ENCODE data around the gene OVOL2.
A peak's percentile ranks its signal among the peaks of the same experiment; 100 is the strongest.
"Not testable (repeated sequence)": the region's sequence is repeated elsewhere in the genome, so short reads cannot be mapped to it uniquely, and the experiment has no call there.

Gene OVOL2

DNA sequence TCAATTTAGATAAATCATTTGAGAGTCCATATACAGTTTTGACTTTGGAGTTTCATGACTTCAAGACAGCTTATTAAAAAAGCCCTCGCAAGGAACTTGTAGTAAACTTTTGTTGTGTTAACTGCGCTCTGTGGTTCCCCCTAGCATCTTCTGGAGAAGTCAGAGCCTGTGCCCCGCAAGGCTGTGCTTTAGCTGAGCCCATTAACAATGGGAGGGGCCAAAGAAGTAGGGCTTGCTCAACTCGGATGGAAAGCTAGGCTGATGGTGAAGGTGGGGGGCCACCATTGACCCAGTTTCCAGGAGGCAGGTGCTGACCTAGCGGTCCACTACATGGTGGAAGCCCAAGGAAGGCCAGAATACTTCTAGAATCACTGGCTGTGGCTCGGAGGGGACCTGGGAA is 29.3 kb upstream of the OVOL2 start:
- Histone ChIP-seq H3K9me3 (ENCODE audit: control insufficient read depth, low read length) (no peaks in the 10 kb centered on the region), H3K4me1 (ENCODE audit: control insufficient read depth, insufficient read depth, low read length) (no peaks in the 10 kb centered on the region), H3K27me3 (ENCODE audit: control insufficient read depth, insufficient read depth, low read length) (no peaks in the 10 kb centered on the region), H3K9ac (ENCODE audit: low read length) (no peak overlapping the region), H3K4me3 (ENCODE audit: low read length) (no peak overlapping the region), H3K36me3 (ENCODE audit: control insufficient read depth, insufficient read depth, low read length) (no peaks in the 10 kb centered on the region)

DNA sequence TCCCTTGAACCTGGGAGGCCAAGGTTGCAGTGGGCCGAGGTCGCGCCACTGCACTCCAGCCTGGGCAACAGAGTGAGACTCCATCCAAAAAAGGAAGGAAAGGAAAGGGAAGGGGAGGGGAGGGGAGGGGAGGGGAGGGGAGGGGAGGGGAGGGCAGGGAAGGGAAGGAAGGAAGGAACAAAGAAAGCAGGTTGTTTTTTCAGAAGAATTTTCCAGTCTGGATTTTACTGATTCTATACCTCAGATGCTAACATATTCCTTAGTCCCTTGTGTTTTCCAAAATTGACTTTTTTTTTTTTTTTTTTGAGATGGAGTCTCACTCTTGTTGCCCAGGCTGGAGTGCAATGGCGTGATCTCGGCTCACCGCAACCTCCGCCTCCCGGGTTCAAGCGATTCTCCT is 23.1 kb upstream of the OVOL2 start:
- H3K9me3 ChIP-seq (ENCODE audit: control insufficient read depth, low read length); H3K4me3 ChIP-seq (ENCODE audit: low read length); H3K27me3 ChIP-seq (ENCODE audit: control insufficient read depth, insufficient read depth, low read length); H3K36me3 ChIP-seq (ENCODE audit: control insufficient read depth, insufficient read depth, low read length); H3K9ac ChIP-seq (ENCODE audit: low read length): not testable (repeated sequence)
- H3K4me1 ChIP-seq (ENCODE audit: control insufficient read depth, insufficient read depth, low read length), result peaks cover 12% of the 10 kb centered on the region

DNA sequence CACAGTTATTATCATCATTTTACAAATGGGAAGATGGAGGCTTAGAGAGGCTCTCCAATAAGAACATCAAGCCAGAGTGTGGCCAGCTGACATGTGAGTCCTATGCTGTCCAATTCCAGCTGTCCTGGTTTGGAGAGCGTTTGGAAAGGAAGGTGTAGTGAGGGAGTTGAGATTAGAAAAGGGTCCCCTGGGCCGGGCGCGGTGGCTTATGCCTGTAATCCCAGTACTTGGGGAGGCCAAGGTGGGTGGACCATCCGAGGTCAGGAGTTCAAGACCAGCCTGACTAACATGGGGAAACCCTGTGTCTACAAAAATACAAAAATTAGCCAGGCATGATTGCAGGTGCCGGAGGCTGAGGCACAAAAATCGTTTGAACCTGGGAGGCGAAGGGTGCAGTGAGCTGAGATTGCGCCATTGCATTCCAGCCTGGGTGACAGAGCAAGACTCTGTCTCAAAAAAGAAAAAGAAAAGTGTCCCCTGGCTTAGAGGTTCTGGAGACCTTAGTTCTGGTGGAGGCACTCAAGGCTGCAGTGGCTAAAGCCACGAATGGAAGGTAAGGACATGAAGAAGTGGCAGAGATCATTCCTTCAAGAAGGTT is 22.1 kb upstream of the OVOL2 start:
- no peaks in the 10 kb centered on the region for H3K36me3 ChIP-seq (ENCODE audit: control insufficient read depth, insufficient read depth, low read length)
- no peaks in the 10 kb centered on the region for H3K27me3 ChIP-seq (ENCODE audit: control insufficient read depth, insufficient read depth, low read length)
- no peaks in the 10 kb centered on the region for H3K9me3 ChIP-seq (ENCODE audit: control insufficient read depth, low read length)
- H3K9ac ChIP-seq (ENCODE audit: low read length), result no peak overlapping the region
- peaks cover 12% of the 10 kb centered on the region for H3K4me1 ChIP-seq (ENCODE audit: control insufficient read depth, insufficient read depth, low read length)
- H3K4me3 ChIP-seq (ENCODE audit: low read length), result no peak overlapping the region

DNA sequence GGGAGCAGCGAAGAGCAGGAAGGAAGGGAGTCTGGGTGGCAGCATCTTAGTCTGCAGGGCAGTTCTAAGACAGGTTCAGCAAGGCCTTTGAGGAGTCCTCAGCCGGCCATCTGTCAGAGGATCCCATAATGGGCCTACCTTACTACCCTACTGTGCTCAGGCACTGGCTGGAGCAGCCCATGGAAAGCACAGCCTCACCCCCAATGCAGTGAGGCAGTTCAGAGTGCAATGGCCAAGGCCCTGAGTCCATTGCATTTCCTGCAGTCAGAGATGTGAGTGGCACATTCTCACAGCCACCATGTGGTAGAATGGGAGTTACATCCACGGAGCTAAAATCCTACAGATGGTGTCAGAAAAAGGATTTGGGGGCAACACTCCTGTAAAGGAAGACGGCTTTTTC is 19.4 kb upstream of the OVOL2 start:
- H3K4me3 ChIP-seq (ENCODE audit: low read length), result no peak overlapping the region
- H3K9ac ChIP-seq (ENCODE audit: low read length), result no peak overlapping the region
- no peaks in the 10 kb centered on the region for H3K36me3 ChIP-seq (ENCODE audit: control insufficient read depth, insufficient read depth, low read length)
- H3K9me3 ChIP-seq (ENCODE audit: control insufficient read depth, low read length), result no peaks in the 10 kb centered on the region
- peaks cover 17% of the 10 kb centered on the region for H3K4me1 ChIP-seq (ENCODE audit: control insufficient read depth, insufficient read depth, low read length)
- no peaks in the 10 kb centered on the region for H3K27me3 ChIP-seq (ENCODE audit: control insufficient read depth, insufficient read depth, low read length)

DNA sequence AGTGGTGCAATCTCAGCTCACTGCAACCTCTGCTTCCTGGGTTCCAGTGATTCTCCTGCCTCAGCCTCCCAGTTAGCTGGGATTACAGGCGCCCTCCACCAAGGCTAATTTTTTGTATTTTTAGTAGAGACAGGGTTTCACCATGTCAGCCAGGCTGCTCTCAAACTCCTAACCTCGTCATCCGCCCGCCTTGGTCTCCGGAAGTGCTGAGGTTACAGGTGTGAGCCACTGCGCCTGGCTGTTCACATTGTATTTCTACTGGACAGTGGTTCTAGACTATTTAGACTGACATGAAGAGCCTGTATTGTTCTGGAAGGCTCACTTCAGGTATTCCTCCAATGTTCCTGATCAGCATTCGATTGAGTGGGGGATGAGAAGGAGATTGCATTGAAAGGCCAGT is 14.8 kb upstream of the OVOL2 start:
- Histone ChIP-seq H3K36me3 (ENCODE audit: control insufficient read depth, insufficient read depth, low read length) (no peaks in the 10 kb centered on the region), H3K27me3 (ENCODE audit: control insufficient read depth, insufficient read depth, low read length) (no peaks in the 10 kb centered on the region), H3K9me3 (ENCODE audit: control insufficient read depth, low read length) (no peaks in the 10 kb centered on the region), H3K4me3 (ENCODE audit: low read length) (no peak overlapping the region), H3K4me1 (ENCODE audit: control insufficient read depth, insufficient read depth, low read length) (peaks cover 17% of the 10 kb centered on the region), H3K9ac (ENCODE audit: low read length) (no peak overlapping the region)

DNA sequence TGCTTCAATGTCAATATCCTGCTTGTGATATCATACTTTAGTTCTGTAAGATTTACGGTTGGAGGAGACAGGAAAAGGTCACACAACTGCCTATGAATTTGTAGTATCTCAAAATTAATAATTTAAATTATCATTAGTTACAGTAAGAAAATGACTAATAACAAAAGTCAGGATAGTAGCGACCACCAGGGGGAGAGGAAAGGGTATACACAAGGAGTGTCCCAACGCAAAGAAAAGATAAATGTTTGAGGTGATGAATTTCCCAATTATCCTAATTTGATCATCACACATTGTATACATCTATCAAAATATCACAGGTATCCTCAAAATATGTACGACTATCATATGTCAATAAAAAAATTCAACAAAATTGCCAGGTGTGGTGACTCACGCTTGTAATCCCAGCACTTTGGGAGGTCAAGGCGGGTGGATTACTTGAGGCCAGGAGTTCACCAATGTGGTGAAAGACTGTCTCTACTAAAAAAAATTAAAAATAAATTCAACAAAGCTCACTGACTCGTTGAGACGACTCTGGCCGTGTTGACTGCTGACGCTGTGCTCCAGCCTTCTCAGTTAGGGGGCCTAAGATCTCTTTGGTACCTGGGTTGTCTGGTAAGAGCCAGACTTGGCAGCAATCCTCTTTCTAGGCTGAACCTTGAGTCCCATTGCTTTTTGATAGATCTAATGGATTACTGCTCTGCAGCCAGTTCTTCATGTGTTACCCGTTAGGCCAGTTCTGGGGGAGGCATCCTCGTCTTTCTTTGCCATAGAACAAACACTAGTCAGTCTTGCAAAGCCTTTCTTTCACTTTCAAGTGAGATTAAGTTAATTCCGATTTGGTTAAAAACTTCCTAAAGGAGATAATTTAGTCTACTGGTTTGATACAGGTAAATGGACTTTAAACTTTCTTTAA is 9.0 kb upstream of the OVOL2 start:
- H3K4me3 ChIP-seq (ENCODE audit: low read length), result no peak overlapping the region
- H3K9ac ChIP-seq (ENCODE audit: low read length), result no peak overlapping the region
- H3K36me3 ChIP-seq (ENCODE audit: control insufficient read depth, insufficient read depth, low read length), result no peaks in the 10 kb centered on the region
- H3K27me3 ChIP-seq (ENCODE audit: control insufficient read depth, insufficient read depth, low read length), result peaks cover 3% of the 10 kb centered on the region
- peaks cover 8% of the 10 kb centered on the region for H3K4me1 ChIP-seq (ENCODE audit: control insufficient read depth, insufficient read depth, low read length)
- H3K9me3 ChIP-seq (ENCODE audit: control insufficient read depth, low read length), result no peaks in the 10 kb centered on the region

DNA sequence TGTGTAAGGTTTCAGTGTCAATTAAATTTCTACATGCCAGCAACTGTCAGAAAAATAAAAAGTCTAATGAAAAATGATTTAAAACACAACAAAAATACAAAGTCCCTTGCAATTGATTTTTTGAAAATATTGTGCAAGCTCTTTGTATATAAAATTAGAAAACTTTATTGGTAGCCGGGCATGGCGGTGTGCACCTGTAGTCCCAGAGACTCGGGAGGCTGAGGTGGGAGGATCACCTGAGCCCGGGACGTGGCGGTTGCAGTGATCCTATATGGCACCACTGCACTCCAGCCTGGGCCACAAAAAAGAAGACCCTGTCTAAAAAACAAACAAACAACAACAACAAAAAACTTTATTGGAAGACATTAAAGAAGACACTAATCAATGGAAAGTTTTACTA is 6.0 kb upstream of the OVOL2 start:
- Histone ChIP-seq H3K36me3 (ENCODE audit: control insufficient read depth, insufficient read depth, low read length) (no peaks in the 10 kb centered on the region), H3K4me1 (ENCODE audit: control insufficient read depth, insufficient read depth, low read length) (peaks cover 12% of the 10 kb centered on the region), H3K9ac (ENCODE audit: low read length) (no peak overlapping the region), H3K27me3 (ENCODE audit: control insufficient read depth, insufficient read depth, low read length) (peaks cover 3% of the 10 kb centered on the region), H3K9me3 (ENCODE audit: control insufficient read depth, low read length) (no peaks in the 10 kb centered on the region), H3K4me3 (ENCODE audit: low read length) (no peak overlapping the region)

DNA sequence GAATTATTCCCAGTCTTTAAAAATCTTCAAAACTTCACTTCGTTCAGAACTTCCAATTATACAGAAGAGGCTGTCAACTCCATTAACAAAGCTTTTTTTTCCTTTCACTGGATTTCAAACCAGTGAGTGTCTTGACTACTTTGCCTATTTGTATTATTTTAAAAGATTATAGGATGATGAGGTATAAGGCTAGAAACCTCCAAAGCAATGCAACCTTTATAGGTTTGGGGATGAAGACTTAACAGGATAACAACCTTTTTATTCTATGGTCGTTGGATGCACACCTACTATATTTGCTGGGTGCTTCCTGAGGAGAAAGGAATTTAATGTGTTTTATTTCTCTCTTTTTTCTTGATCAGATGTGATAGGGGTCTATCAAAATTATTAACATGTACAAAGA is 1.9 kb upstream of the OVOL2 start:
- Histone ChIP-seq H3K4me1 (ENCODE audit: control insufficient read depth, insufficient read depth, low read length) (peaks cover 20% of the 10 kb centered on the region), H3K9me3 (ENCODE audit: control insufficient read depth, low read length) (no peaks in the 10 kb centered on the region), H3K4me3 (ENCODE audit: low read length) (no peak overlapping the region), H3K36me3 (ENCODE audit: control insufficient read depth, insufficient read depth, low read length) (no peaks in the 10 kb centered on the region), H3K27me3 (ENCODE audit: control insufficient read depth, insufficient read depth, low read length) (peaks cover 28% of the 10 kb centered on the region), H3K9ac (ENCODE audit: low read length) (no peak overlapping the region)

DNA sequence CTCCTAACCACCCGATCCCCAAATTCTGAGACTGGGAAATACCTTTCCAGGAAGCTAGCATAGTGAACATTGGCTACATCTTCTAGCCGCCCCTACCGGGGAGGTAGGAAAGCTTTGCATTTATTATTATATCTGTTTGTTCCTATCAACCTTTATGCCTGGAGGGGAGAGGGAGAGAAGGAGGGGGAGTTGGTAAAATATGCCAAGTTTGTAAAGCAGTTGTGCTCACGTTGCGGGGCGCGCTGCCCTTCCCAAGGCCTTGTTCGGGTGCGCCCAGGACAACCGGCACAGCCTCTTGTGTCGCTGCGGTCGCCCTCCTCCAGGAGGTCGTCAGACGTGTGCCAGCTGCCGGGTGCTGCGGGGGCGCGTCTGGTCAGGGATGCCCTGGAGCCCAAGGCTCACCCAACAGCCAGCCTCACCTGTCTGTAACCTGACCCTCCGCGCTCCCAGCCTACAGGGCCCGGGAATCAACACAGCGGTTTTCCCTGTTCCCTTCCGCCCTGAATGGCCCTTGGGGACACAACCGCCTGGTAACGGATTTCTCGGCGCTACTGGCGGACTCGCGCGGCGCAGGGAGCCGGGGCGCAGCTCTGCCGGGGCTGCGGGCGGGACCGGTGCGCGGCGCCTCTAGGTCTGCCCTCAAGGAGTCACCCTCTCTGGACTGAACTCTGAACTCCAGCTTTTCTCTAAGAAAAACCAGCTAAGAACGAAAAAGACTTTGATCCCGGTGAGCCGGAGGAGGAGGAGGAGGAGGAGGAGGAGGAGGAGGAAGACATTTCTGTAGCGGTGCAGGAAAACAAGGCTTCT is 1.1 kb upstream of the OVOL2 start:
- peaks cover 28% of the 10 kb centered on the region for H3K27me3 ChIP-seq (ENCODE audit: control insufficient read depth, insufficient read depth, low read length)

DNA sequence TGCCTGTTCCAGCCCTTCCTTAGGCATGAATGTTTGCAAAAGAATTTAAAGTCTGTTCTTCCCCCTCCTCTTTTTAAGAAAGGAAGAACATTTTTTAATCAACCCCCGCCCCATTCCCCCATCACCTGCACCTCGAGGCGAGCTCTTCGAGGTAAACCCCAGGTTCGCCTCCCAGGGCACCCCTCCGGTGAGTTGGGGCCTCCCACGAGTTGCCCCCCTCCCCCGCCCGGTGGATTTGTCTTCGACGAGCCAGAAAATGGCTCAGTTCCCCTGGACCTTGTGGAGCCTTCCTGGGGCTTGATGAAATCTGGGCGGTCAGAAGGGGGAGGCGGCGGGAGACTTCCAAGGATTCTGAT is 256 bp upstream of the OVOL2 start:
- Histone ChIP-seq H3K9me3 (ENCODE audit: control insufficient read depth, low read length) (no peaks in the 10 kb centered on the region), H3K36me3 (ENCODE audit: control insufficient read depth, insufficient read depth, low read length) (peaks cover 3% of the 10 kb centered on the region), H3K9ac (ENCODE audit: low read length) (peak overlapping the region; percentile 47), H3K27me3 (ENCODE audit: control insufficient read depth, insufficient read depth, low read length) (peaks cover 28% of the 10 kb centered on the region), H3K4me1 (ENCODE audit: control insufficient read depth, insufficient read depth, low read length) (peaks cover 29% of the 10 kb centered on the region), H3K4me3 (ENCODE audit: low read length) (peak overlapping the region; percentile 69)

More for the DNA sequence above, 1.1 kb upstream of the OVOL2 start:
- Histone ChIP-seq H3K9ac (ENCODE audit: low read length) (peak overlapping the region; percentile 33), H3K36me3 (ENCODE audit: control insufficient read depth, insufficient read depth, low read length) (peaks cover 3% of the 10 kb centered on the region), H3K9me3 (ENCODE audit: control insufficient read depth, low read length) (no peaks in the 10 kb centered on the region), H3K4me3 (ENCODE audit: low read length) (peak overlapping the region; percentile 28), H3K4me1 (ENCODE audit: control insufficient read depth, insufficient read depth, low read length) (peaks cover 25% of the 10 kb centered on the region)

DNA sequence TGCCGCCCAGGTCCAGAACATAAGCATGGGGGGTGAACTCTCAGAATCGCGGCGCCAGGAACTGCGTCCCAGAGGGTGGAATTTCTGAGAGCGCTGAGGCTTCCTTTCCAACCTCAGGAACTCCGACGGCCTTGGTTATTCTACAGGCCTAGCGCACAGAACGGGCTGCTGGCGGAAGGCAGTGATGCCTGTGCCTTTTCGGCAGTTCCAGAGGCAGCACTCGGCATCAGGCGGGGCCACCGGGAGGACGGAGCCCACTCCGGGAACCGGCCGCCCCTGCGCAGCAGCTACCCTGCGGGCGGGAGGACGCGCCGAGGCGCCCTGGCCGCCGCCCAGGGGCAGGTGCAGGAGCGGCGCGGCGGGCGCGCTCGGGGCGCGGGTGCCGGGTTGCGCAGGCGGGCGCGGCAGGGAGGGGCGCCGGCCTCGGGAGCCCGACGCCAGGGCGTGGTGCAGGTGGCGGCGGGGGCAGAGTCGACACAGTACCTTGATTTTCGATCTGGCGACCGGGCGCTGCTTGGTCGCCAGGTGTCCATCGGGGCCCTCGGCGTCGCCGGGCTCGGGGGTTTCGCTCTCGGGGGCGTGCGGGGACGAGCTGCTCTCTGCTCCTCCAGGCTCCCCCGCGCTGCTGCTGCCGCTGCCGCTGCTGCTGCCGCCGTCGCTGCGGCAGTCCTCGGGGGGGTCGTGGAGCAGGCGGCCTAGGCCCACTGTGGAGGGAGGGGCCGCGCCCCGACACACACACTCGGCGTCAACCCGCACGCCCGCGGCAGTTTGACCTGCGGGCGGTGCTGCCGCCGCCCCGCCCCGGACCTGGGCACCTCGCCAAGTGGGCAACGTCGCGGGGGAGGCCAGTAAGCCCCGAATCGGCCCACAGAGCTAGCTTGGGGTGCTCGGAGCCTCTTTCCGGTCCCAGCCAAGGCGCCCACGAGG is 1.3 kb downstream of the OVOL2 start:
- Histone ChIP-seq H3K27me3 (ENCODE audit: control insufficient read depth, insufficient read depth, low read length) (peaks cover 25% of the 10 kb centered on the region), H3K36me3 (ENCODE audit: control insufficient read depth, insufficient read depth, low read length) (peaks cover 3% of the 10 kb centered on the region), H3K9ac (ENCODE audit: low read length) (peak overlapping the region; percentile 69), H3K4me1 (ENCODE audit: control insufficient read depth, insufficient read depth, low read length) (peaks cover 29% of the 10 kb centered on the region), H3K4me3 (ENCODE audit: low read length) (peak overlapping the region; percentile 38), H3K9me3 (ENCODE audit: control insufficient read depth, low read length) (no peaks in the 10 kb centered on the region)
